Measurements from ENCODE around the gene CEP19. TPM values are rescaled to one million over a fixed set of nuclear protein-coding genes. Genes with fewer than 3 reads are reported as not detected.

CEP19 gene, protein sequence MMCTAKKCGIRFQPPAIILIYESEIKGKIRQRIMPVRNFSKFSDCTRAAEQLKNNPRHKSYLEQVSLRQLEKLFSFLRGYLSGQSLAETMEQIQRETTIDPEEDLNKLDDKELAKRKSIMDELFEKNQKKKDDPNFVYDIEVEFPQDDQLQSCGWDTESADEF
- total RNA-seq (2022; extraction: Qiagen RNA extraction; ENCODE audit: low read depth) = 2.6 to 2.9 TPM (median 2.8 TPM) in 5 replicates

DNA sequence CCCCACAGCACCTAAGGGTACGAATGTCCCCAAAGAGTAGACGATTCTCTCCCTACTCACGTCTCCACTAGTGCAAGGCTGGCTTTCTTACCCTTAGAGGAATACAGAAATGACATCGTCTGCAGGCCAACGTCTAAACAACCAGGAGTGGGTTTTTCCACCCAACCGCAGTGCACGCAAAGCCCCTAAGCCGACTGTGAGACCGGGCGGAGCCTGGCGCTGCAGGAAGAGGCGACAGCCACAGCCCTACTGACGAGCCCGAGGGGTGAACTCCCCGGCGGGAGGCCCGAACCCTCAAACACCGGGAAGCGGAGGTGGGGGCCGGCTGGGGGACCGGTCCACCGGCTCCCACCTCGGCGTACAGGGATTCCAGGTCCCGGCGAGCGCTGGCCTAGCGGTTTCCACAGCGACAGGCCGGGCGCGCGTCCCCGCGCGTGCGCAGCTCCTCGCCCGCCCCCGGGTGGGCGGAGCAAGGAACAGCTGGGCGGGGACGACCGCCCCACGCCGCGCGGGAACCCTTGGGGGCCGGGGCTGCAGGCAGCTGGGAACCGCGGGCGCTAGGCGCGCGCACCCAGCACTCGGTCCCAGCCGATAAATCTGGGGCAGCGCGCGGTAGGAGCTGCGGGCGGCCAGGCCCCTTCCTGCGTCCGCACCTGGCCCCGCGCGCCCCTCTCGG, at the start of gene CEP19, which contains the start of gene PIGX:
Gene CEP19 (minus strand): TSS at position 413 of the 676 bp plus-strand sequence. CDS start 3,593 bp downstream, outside the sequence.
Gene PIGX (plus strand): TSS at position 540 of the 676 bp plus-strand sequence.

GRCh38 chr3:196739671-196740480, 27.8 kb upstream of the CEP19 start, which contains the start of gene PAK2:
Gene PAK2 (plus strand): TSS chr3:196739857. CDS start chr3:196782647, 42,790 bp downstream.

Other genes with a start within 250 kb of the CEP19 start
- 3.3 to 4.8 TPM (median 4.1 TPM) in 5 replicates for gene RNF168, start 208.5 kb downstream of the CEP19 start, total RNA-seq (2022; extraction: Qiagen RNA extraction; ENCODE audit: low read depth)
- gene SMCO1, start 196.9 kb downstream of the CEP19 start, total RNA-seq (2022; extraction: Qiagen RNA extraction; ENCODE audit: low read depth) = not detected in 5 replicates
- gene WDR53, start 143.7 kb downstream of the CEP19 start, total RNA-seq (2022; extraction: Qiagen RNA extraction; ENCODE audit: low read depth) = 9.6 to 11.7 TPM (median 10.2 TPM) in 5 replicates
- gene FBXO45, start 143.6 kb downstream of the CEP19 start, total RNA-seq (2022; extraction: Qiagen RNA extraction; ENCODE audit: low read depth) = 3.6 to 8.1 TPM (median 7.1 TPM) in 5 replicates
- gene NRROS, start 72.6 kb downstream of the CEP19 start, total RNA-seq (2022; extraction: Qiagen RNA extraction; ENCODE audit: low read depth) = not detected in 5 replicates
- 29.2 to 31.9 TPM (median 29.3 TPM) in 5 replicates for gene PIGX, start 127 bp upstream of the CEP19 start, total RNA-seq (2022; extraction: Qiagen RNA extraction; ENCODE audit: low read depth)
- 32.8 to 47.6 TPM (median 41.6 TPM) in 5 replicates for gene PAK2, start 27.6 kb upstream of the CEP19 start, total RNA-seq (2022; extraction: Qiagen RNA extraction; ENCODE audit: low read depth)
- gene SENP5, start 155.7 kb upstream of the CEP19 start, total RNA-seq (2022; extraction: Qiagen RNA extraction; ENCODE audit: low read depth) = 4.5 to 7.9 TPM (median 6.4 TPM) in 5 replicates
- gene NCBP2, start 230.3 kb upstream of the CEP19 start, total RNA-seq (2022; extraction: Qiagen RNA extraction; ENCODE audit: low read depth) = 36.6 to 58.9 TPM (median 44.4 TPM) in 5 replicates

Measured in A549 treated with ZK216348 at 1 μM for 4 hours (cell line).